Suppressor macrophage (primary cell): ENCODE data around the gene HACD4.
A peak's percentile ranks its signal among the peaks of the same experiment; 100 is the strongest.

ENCODE experiments used
- DNase-seq, 4 experiments: peaks; one replicate each; pipeline ENCODE4 v3.0.0-alpha.2; 2020 to 2022
- total RNA-seq, 17 experiments: gene quantifications; one replicate each; lab custom pipeline; 2026; ENCODE audit warnings: mixed read lengths in 6 of 17, inconsistent platforms in 3 of 17; lab: John Stamatoyannopoulos, UW

The HACD4 gene
- total RNA-seq, result 3.8 to 37.5 (median 18.7) reads per million in 17 experiments

- peak; percentile 51 to 80 (median 66) for DNase-seq
Measured at GRCh38 chr9:21031091-21031807, at the start of gene HACD4. Gene HACD4 (minus strand): TSS chr9:21031640. CDS start chr9:21031590, 50 bp downstream.

- no peak for DNase-seq
Measured at GRCh38 chr9:21080793-21081192, 49.4 kb upstream of the HACD4 start.

- peak in 3 of 4 experiments; percentile 47 to 66 (median 54) for DNase-seq
Measured at GRCh38 chr9:21078702-21079101, 47.3 kb upstream of the HACD4 start.

GRCh38 chr9:21077781-21078180, 46.3 kb upstream of the HACD4 start, which contains the start of gene IFNB1:
Gene IFNB1 (minus strand): TSS chr9:21077942. CDS start chr9:21077869, 73 bp downstream.
- peak in 2 of 4 experiments; percentile 25 to 49 for DNase-seq

- DNase-seq, result no peak
Measured at GRCh38 chr9:21075484-21075883, 44.0 kb upstream of the HACD4 start.

- DNase-seq, result no peak
Measured at GRCh38 chr9:21070906-21071305, 39.5 kb upstream of the HACD4 start.

GRCh38 chr9:21070171-21070571, 38.7 kb upstream of the HACD4 start:
- peak; percentile 43 to 61 (median 60) for DNase-seq

- DNase-seq, result peak in 3 of 4 experiments; percentile 40 to 58 (median 47)
Measured at GRCh38 chr9:21060919-21061561, 29.6 kb upstream of the HACD4 start.

- DNase-seq, result peak in 2 of 4 experiments; percentile 8 to 15
Measured at GRCh38 chr9:21056931-21057330, 25.5 kb upstream of the HACD4 start.

GRCh38 chr9:21053851-21054250, 22.4 kb upstream of the HACD4 start:
- DNase-seq, result peak in 3 of 4 experiments; percentile 11 to 37 (median 25)

GRCh38 chr9:21047281-21047691, 15.8 kb upstream of the HACD4 start:
- DNase-seq, result peak in 3 of 4 experiments; percentile 17 to 53 (median 19)

GRCh38 chr9:21043841-21044240, 12.4 kb upstream of the HACD4 start:
- no peak for DNase-seq

GRCh38 chr9:21042466-21042865, 11.0 kb upstream of the HACD4 start:
- no peak for DNase-seq

- no peak for DNase-seq
Measured at GRCh38 chr9:21039302-21039701, 7.9 kb upstream of the HACD4 start.

- no peak for DNase-seq
Measured at GRCh38 chr9:21037278-21037677, 5.8 kb upstream of the HACD4 start.

GRCh38 chr9:21031808-21032183, 356 bp upstream of the HACD4 start:
- DNase-seq, result no peak

GRCh38 chr9:21030389-21031035, 928 bp downstream of the HACD4 start:
- DNase-seq, result peak; percentile 66 to 87 (median 78)

- no peak for DNase-seq
Measured at GRCh38 chr9:21029661-21030060, 1.8 kb downstream of the HACD4 start.

- DNase-seq, result peak; percentile 68 to 94 (median 83)
Measured at GRCh38 chr9:21028466-21028865, 3.0 kb downstream of the HACD4 start.

- no peak for DNase-seq
Measured at GRCh38 chr9:21027295-21027694, 4.1 kb downstream of the HACD4 start.

- peak; percentile 29 to 77 (median 52) for DNase-seq
Measured at GRCh38 chr9:21023861-21024260, 7.6 kb downstream of the HACD4 start.

GRCh38 chr9:21018177-21018576, 13.3 kb downstream of the HACD4 start:
- no peak for DNase-seq
